Measurements from ENCODE around the gene PKMYT1.

PKMYT1 gene

DNA sequence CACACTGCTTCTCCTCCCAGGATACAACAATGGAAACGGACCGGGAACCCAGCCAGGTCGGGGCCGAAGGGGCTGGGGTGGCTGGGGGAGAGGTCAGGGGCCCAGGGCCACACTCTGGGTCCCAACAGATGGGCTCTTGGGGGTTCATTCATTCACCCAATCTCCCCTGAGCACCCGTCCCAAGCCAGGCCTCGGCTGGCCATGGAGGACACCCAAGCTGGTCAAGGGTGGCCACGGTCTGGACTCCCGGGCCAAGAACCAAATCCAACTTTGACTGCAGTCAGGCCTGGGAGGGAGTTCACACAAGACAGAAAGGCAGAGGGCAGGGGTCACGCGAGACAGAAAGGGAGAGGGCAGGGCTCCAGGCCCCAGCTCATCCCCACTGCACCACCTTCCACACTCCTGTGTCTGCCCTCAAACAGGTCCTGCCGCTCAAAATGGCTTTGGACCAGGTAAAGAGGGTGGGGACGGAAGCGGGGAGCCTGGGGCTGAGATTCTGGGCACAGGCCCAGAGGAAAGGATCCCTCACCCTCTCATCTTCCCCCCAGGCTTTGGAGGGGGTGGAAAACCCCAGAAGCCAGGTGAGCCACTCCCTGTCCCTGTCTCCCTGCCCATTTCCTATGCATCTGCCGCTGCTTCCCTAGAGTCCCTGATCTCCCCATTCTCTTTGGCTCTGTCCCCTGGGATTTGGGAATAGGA, 12.3 kb upstream of the PKMYT1 start:
- no peak for DNase-seq (ENCODE audit: low read depth)
- TF ChIP-seq, protein P1, sequence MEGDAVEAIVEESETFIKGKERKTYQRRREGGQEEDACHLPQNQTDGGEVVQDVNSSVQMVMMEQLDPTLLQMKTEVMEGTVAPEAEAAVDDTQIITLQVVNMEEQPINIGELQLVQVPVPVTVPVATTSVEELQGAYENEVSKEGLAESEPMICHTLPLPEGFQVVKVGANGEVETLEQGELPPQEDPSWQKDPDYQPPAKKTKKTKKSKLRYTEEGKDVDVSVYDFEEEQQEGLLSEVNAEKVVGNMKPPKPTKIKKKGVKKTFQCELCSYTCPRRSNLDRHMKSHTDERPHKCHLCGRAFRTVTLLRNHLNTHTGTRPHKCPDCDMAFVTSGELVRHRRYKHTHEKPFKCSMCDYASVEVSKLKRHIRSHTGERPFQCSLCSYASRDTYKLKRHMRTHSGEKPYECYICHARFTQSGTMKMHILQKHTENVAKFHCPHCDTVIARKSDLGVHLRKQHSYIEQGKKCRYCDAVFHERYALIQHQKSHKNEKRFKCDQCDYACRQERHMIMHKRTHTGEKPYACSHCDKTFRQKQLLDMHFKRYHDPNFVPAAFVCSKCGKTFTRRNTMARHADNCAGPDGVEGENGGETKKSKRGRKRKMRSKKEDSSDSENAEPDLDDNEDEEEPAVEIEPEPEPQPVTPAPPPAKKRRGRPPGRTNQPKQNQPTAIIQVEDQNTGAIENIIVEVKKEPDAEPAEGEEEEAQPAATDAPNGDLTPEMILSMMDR (conservative IDR thresholded peaks at IDR 0.05; ENCODE audit: low read depth, low read length), result no peak
- no peak overlapping the region for H3K4me3 ChIP-seq (ENCODE audit: low read depth, low read length)

DNA sequence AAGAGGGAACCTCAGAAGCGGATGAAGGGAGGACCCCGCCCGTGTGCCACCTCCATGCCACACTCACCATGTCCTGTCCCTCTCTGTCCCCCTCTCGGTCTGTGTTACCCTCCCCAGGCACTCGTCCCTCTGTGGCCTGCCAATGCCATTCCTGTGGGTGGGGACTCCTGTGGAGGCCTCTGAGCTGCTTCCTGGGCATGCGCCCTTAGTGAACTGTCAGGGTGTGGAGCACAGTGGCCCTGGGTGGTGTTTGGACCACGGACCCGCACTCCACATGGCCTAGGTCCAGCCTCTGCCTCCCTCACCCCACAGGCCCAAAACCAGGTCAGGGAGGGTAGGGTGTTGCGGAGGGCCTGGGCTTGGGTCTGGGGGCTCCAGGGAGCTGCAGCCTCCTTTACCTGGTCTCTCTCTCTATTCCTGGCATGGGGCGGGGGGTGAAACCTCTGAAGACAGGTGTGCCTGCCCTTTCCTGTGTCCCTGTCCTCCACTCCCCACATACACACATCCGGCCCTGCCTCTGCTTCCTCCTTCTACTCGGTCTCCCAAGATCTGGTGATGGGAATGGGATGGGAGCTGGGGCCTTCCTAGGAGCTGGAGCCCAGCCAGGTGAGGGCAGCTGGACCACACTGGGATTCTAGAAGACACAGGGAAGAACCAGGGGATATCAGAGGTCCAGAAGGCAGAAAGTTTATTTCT, 11.5 kb upstream of the PKMYT1 start:
- TF ChIP-seq, protein P1 (conservative IDR thresholded peaks at IDR 0.05; ENCODE audit: low read depth, low read length), result no peak
- no peak overlapping the region for H3K4me3 ChIP-seq (ENCODE audit: low read depth, low read length)
- no peak for DNase-seq (ENCODE audit: low read depth)

DNA sequence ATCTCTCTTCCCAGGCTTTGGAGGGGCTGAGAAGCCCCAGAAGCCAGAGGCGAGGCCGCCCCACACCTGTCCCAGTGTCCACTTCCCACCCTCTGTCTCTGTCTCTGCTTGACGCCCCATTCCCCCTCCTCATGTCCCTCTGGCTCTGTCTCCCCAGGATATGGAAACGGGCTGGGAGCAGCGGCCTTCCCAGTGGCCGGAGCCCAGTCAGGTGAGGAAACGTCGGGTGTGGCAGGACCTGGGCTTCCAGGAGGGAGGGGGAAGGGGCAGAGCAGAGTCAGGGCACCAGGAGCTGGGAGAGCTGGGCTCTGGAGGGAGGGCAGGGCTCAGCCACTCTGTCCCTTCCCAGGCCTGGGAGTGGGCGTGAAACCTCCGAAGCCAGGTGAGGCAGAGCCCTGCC, 10.6 kb upstream of the PKMYT1 start:
- TF ChIP-seq, protein P1 (conservative IDR thresholded peaks at IDR 0.05; ENCODE audit: low read depth, low read length), result no peak
- DNase-seq (ENCODE audit: low read depth), result no peak
- H3K4me3 ChIP-seq (ENCODE audit: low read depth, low read length), result no peak overlapping the region

- no peak for DNase-seq (ENCODE audit: low read depth)
- TF ChIP-seq, protein P1 (conservative IDR thresholded peaks at IDR 0.05; ENCODE audit: low read depth, low read length), result no peak
Observed at GRCh38 chr16:2988590-2989099, 8.4 kb upstream of the PKMYT1 start.

GRCh38 chr16:2987833-2988232, 7.6 kb upstream of the PKMYT1 start:
- DNase-seq (ENCODE audit: low read depth), result no peak
- H3K4me3 ChIP-seq (ENCODE audit: low read depth, low read length), result no peak overlapping the region
- TF ChIP-seq, protein P1 (conservative IDR thresholded peaks at IDR 0.05; ENCODE audit: low read depth, low read length), result no peak

More at GRCh38 chr16:2988590-2989099, 8.4 kb upstream of the PKMYT1 start:
- no peak overlapping the region for H3K4me3 ChIP-seq (ENCODE audit: low read depth, low read length)

DNA sequence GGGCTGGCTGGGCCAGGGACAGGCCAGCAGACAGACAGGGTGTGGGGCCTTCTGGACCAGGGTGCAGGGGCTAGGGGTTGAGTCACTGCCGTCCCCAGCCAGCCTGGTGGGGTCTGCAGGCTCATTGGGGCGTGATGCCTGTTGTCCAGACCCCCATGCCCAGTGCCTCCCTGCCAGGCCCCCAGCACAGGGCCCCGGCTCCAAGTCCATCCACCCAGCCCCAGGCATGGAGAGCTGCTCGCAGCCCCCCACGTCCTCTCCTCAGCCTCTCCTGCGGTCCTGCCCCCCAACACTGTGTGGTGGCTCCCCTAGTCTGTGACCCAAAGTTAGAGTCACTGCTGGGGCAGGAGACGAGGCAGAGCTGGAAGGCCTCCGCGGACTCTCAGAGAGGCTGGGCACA, 7.0 kb upstream of the PKMYT1 start:
- DNase-seq (ENCODE audit: low read depth), result no peak
- H3K4me3 ChIP-seq (ENCODE audit: low read depth, low read length), result no peak overlapping the region
- TF ChIP-seq, protein P1 (conservative IDR thresholded peaks at IDR 0.05; ENCODE audit: low read depth, low read length), result no peak
